ENCODE results near the gene FHDC1. TPM values are rescaled to one million over a fixed set of nuclear protein-coding genes. Genes with fewer than 3 reads are reported as not detected.

Gene FHDC1
- total RNA-seq, 1 donor from 2014 or later, result 1.5 TPM

GRCh38 chr4:152996111-152996571 lies 60.0 kb downstream of the FHDC1 start:
- Histone ChIP-seq H2AFZ (ENCODE audit: low read depth, low read length) (peak overlapping the region; percentile 4), H4K20me1 (ENCODE audit: insufficient read depth, low read length) (no peaks in the 10 kb centered on the region), H3K9ac (ENCODE audit: low read length) (no peak overlapping the region), H3K36me3 (ENCODE audit: insufficient read depth, low read length) (no peaks in the 10 kb centered on the region), H3K9me3 (ENCODE audit: insufficient read depth, low read depth, low read length) (no peaks in the 10 kb centered on the region), H3K27me3 (ENCODE audit: insufficient read depth, low read length) (no peaks in the 10 kb centered on the region), H3K4me3 (ENCODE audit: insufficient read depth, low read depth, low read length) (no peak overlapping the region), H3K27ac (ENCODE audit: low read depth, low read length) (no peak overlapping the region), H3K4me2 (ENCODE audit: low read length) (no peak overlapping the region), H3K79me2 (ENCODE audit: insufficient read depth, low read length) (no peaks in the 10 kb centered on the region), H3K4me1 (ENCODE audit: insufficient read depth, low read length) (no peaks in the 10 kb centered on the region)
- peaks cover 2% of the 10 kb centered on the region for H3K9me3 Mint-ChIP-seq (ENCODE audit: unreplicated experiment)
- no peak overlapping the region for H3K4me3 Mint-ChIP-seq (ENCODE audit: unreplicated experiment)
- DNase-seq (ENCODE audit: low read depth), result no peak
- no peaks in the 10 kb centered on the region for H3K36me3 Mint-ChIP-seq (ENCODE audit: low read depth, unreplicated experiment)
- FAIRE-seq, result no peak
- peaks cover 19% of the 10 kb centered on the region for H3K27me3 Mint-ChIP-seq (ENCODE audit: low read depth, unreplicated experiment)
- no peak overlapping the region for H3K27ac Mint-ChIP-seq (ENCODE audit: unreplicated experiment)
- TF ChIP-seq EZH2 (IDR thresholded peaks at IDR 0.05; ENCODE audit: insufficient read depth, low read length) (no peak), CTCF (IDR thresholded peaks at IDR 0.05; ENCODE audit: insufficient read depth, low read depth, low read length) (no peak)
- H3K4me1 Mint-ChIP-seq (ENCODE audit: low read depth, unreplicated experiment), result peaks cover 10% of the 10 kb centered on the region

- H3K4me1 Mint-ChIP-seq (ENCODE audit: low read depth, unreplicated experiment), result peaks cover 12% of the 10 kb centered on the region
- no peak overlapping the region for H2AFZ ChIP-seq (ENCODE audit: low read depth, low read length)
- H3K9ac ChIP-seq (ENCODE audit: low read length), result no peak overlapping the region
- peaks cover 23% of the 10 kb centered on the region for H3K27me3 Mint-ChIP-seq (ENCODE audit: low read depth, unreplicated experiment)
- H3K27ac ChIP-seq (ENCODE audit: low read depth, low read length), result no peak overlapping the region
- H3K36me3 Mint-ChIP-seq (ENCODE audit: low read depth, unreplicated experiment), result no peaks in the 10 kb centered on the region
- H3K9me3 Mint-ChIP-seq (ENCODE audit: unreplicated experiment), result peaks cover 2% of the 10 kb centered on the region
- H3K27ac Mint-ChIP-seq (ENCODE audit: unreplicated experiment), result no peak overlapping the region
- no peak overlapping the region for H3K4me2 ChIP-seq (ENCODE audit: low read length)
- FAIRE-seq (no peak), DNase-seq (ENCODE audit: low read depth) (no peak)
- H3K79me2 ChIP-seq (ENCODE audit: insufficient read depth, low read length), result no peaks in the 10 kb centered on the region
- H4K20me1 ChIP-seq (ENCODE audit: insufficient read depth, low read length), result no peaks in the 10 kb centered on the region
- H3K27me3 ChIP-seq (ENCODE audit: insufficient read depth, low read length), result no peaks in the 10 kb centered on the region
- H3K4me1 ChIP-seq (ENCODE audit: insufficient read depth, low read length), result no peaks in the 10 kb centered on the region
- H3K4me3 ChIP-seq (ENCODE audit: insufficient read depth, low read depth, low read length), result no peak overlapping the region
- H3K4me3 Mint-ChIP-seq (ENCODE audit: unreplicated experiment), result no peak overlapping the region
- no peaks in the 10 kb centered on the region for H3K36me3 ChIP-seq (ENCODE audit: insufficient read depth, low read length)
- H3K9me3 ChIP-seq (ENCODE audit: insufficient read depth, low read depth, low read length), result no peaks in the 10 kb centered on the region
- TF ChIP-seq EZH2 (IDR thresholded peaks at IDR 0.05; ENCODE audit: insufficient read depth, low read length), result no peak
- no peak for TF ChIP-seq CTCF (IDR thresholded peaks at IDR 0.05; ENCODE audit: insufficient read depth, low read depth, low read length)
These were observed 60.5 kb downstream of the FHDC1 start for GRCh38 chr4:152996672-152997071.

- Histone ChIP-seq H3K36me3 (ENCODE audit: insufficient read depth, low read length) (no peaks in the 10 kb centered on the region), H4K20me1 (ENCODE audit: insufficient read depth, low read length) (no peaks in the 10 kb centered on the region), H3K4me2 (ENCODE audit: low read length) (no peak overlapping the region), H3K9ac (ENCODE audit: low read length) (no peak overlapping the region), H3K9me3 (ENCODE audit: insufficient read depth, low read depth, low read length) (no peaks in the 10 kb centered on the region), H3K4me1 (ENCODE audit: insufficient read depth, low read length) (no peaks in the 10 kb centered on the region), H3K27me3 (ENCODE audit: insufficient read depth, low read length) (no peaks in the 10 kb centered on the region), H3K27ac (ENCODE audit: low read depth, low read length) (no peak overlapping the region), H3K79me2 (ENCODE audit: insufficient read depth, low read length) (no peaks in the 10 kb centered on the region), H2AFZ (ENCODE audit: low read depth, low read length) (no peak overlapping the region), H3K4me3 (ENCODE audit: insufficient read depth, low read depth, low read length) (no peak overlapping the region)
- Mint-ChIP-seq H3K27ac (ENCODE audit: unreplicated experiment) (no peak overlapping the region), H3K36me3 (ENCODE audit: low read depth, unreplicated experiment) (no peaks in the 10 kb centered on the region), H3K4me1 (ENCODE audit: low read depth, unreplicated experiment) (peaks cover 14% of the 10 kb centered on the region), H3K9me3 (ENCODE audit: unreplicated experiment) (peaks cover 2% of the 10 kb centered on the region), H3K27me3 (ENCODE audit: low read depth, unreplicated experiment) (peaks cover 27% of the 10 kb centered on the region), H3K4me3 (ENCODE audit: unreplicated experiment) (no peak overlapping the region)
- DNase-seq (ENCODE audit: low read depth) (no peak), FAIRE-seq (no peak)
- TF ChIP-seq EZH2 (IDR thresholded peaks at IDR 0.05; ENCODE audit: insufficient read depth, low read length), result no peak
- no peak for TF ChIP-seq CTCF (IDR thresholded peaks at IDR 0.05; ENCODE audit: insufficient read depth, low read depth, low read length)
These were observed 61.2 kb downstream of the FHDC1 start for GRCh38 chr4:152997288-152997687.

Data from astrocyte (in vitro differentiated cells and primary cell).